Ovary (tissue), 9 donors: ENCODE results near the gene MATN4. TPM values are rescaled to one million over a fixed set of nuclear protein-coding genes. Genes with fewer than 3 reads are reported as not detected.

Experiments
- DNase-seq, 5 donors: peaks; one replicate each; pipeline ENCODE4 v3.0.0-alpha.2; 2019 to 2020
- H3K27ac ChIP-seq, 2 donors: fragments of 200-600 bp; one replicate each; pipeline versions ENCODE4 v1.5.1 to v1.8.0; 2019 to 2022
- H3K27me3 ChIP-seq: fragments of 200-600 bp; one replicate; pipeline ENCODE4 v1.8.0; 2022
- H3K36me3 ChIP-seq: fragments of 200-600 bp; sonication (generic); one replicate; pipeline ENCODE4 v1.5.1; 2019
- H3K4me1 ChIP-seq: one replicate; pipeline ENCODE4 v1.8.1; 2013; ENCODE audit warnings: mild to moderate bottlenecking, moderate library complexity; ENCODE audit not compliant: insufficient read depth
- H3K4me3 ChIP-seq: fragments of 200-600 bp; sonication (generic); one replicate; pipeline ENCODE4 v1.5.1; 2017
- H3K9me3 ChIP-seq, 2 donors: fragments of 200-600 bp in 1 of 2; sonication (generic) in 1 of 2; one replicate each; pipeline versions ENCODE4 v1.5.1 to v1.8.1; 2013 to 2019; ENCODE audit warnings: mild to moderate bottlenecking in 1 of 2, moderate library complexity in 1 of 2
- EP300 ChIP-seq: sonication (generic); formaldehyde crosslinking; IDR thresholded peaks from one replicate; pipeline ENCODE4 v1.6.1; 2017; ENCODE audit warnings: antibody characterized with exemption
- POLR2A ChIP-seq: fragments of 450-650 bp; IDR thresholded peaks from one replicate; pipeline ENCODE4 v1.6.1; 2017; ENCODE audit warnings: antibody characterized with exemption, mild to moderate bottlenecking, moderate library complexity
- WGBS, 3 donors: extraction: QIAGEN DNeasy Blood & Tissue Kit in 1 of 3; methylation state at CpG; one replicate each; pipeline versions ENCODE4 v1.1.5 to v1.1.7; 2013 to 2017; 5-methylcytosine and 5-hydroxymethylcytosine counted together
- intact Hi-C, 4 donors: fragments of 100-400 bp; cut with DNase I; formaldehyde crosslinking; loops; one replicate each; pipeline versions ENCODE4 v1.11.0 to v1.15.1; 2022 to 2023
- polyA plus RNA-seq, 2 donors: library from polyadenylated mRNA; stranded (reverse); fragments of 200-250 nt in 1 of 2; fragments of 350-450 nt in 1 of 2; fragmentation: Illumina TruSeq in 1 of 2; extraction: RNeasy Lipid Tissue Mini Kit (QIAGEN cat#74804) in 1 of 2; gene quantifications; one replicate each; pipeline ENCODE4 v1.2.3, GENCODE V29; 2013 to 2014
- total RNA-seq, 7 donors: library from RNA; depleted of rRNA in 2 of 7; stranded (reverse); fragments of >200 nt in 2 of 7; fragmentation: NEBNext Ultra II Directional in 3 of 7; extraction: Animal tissue kit (Norgen Biotek cat#: 25700) in 3 of 7; gene quantifications; one replicate each; pipeline versions ENCODE4 v1.1.0 to v1.2.4, GENCODE V29; 2016 to 2023
- TF ChIP-seq, protein P1 (sequence below), 3 donors: fragments of 450-650 bp in 2 of 3; fragments of 200-600 bp in 1 of 3; IDR thresholded peaks; one replicate each; pipeline versions ENCODE4 v1.5.1 to v1.8.0; 2016 to 2022; ENCODE audit warnings: antibody characterized with exemption in 3 of 3, mild to moderate bottlenecking in 1 of 3
- donor health status: DM: no; HTN: no; CAD: no; lungs with moderate emphysema.
- donor health status: DM: no; HTN: no; CAD: no.
- donor health status: Bipolar disorder and iron deficiency.
- donor health status: DM: yes; HTN: yes; CAD: no.
- donor health status: DM: no; HTN: no; CAD: no.
- donor health status: DM: yes; HTN: yes; CAD: no.

The MATN4 gene
- total and polyA plus RNA-seq, 9 donors, result 0.10 TPM; not detected in 8

DNA sequence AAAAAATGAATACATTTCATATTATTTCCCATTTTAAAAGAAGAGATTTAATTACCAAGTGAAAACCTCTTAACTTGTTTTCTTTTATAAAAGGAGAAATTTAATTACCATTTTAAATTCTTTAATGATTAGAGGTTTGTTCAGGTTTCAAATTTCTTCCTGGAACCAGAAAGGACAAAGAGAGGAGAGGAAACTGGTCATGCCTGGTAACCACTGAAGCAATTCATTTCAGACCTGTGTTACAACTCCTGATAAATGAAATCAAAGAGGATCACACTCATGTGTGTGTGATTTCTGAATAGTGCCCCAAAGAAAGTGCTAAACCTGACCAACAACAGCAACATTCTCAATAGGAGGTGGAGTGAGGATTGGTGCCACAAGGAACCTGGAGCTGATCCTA lies 41.1 kb downstream of the MATN4 start:
- Histone ChIP-seq H3K4me3 (no peak overlapping the region), H3K4me1 (no peaks in the 10 kb centered on the region), H3K36me3 (no peaks in the 10 kb centered on the region), H3K27ac (no peak overlapping the region), H3K27me3 (no peaks in the 10 kb centered on the region), H3K9me3 (no peaks in the 10 kb centered on the region)
- intact Hi-C loops, result no loop called here
- TF ChIP-seq EP300 (no peak), POLR2A (no peak)
- TF ChIP-seq, protein P1, sequence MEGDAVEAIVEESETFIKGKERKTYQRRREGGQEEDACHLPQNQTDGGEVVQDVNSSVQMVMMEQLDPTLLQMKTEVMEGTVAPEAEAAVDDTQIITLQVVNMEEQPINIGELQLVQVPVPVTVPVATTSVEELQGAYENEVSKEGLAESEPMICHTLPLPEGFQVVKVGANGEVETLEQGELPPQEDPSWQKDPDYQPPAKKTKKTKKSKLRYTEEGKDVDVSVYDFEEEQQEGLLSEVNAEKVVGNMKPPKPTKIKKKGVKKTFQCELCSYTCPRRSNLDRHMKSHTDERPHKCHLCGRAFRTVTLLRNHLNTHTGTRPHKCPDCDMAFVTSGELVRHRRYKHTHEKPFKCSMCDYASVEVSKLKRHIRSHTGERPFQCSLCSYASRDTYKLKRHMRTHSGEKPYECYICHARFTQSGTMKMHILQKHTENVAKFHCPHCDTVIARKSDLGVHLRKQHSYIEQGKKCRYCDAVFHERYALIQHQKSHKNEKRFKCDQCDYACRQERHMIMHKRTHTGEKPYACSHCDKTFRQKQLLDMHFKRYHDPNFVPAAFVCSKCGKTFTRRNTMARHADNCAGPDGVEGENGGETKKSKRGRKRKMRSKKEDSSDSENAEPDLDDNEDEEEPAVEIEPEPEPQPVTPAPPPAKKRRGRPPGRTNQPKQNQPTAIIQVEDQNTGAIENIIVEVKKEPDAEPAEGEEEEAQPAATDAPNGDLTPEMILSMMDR (IDR thresholded peaks at IDR 0.05), result no peak
- DNase-seq, result no peak

DNA sequence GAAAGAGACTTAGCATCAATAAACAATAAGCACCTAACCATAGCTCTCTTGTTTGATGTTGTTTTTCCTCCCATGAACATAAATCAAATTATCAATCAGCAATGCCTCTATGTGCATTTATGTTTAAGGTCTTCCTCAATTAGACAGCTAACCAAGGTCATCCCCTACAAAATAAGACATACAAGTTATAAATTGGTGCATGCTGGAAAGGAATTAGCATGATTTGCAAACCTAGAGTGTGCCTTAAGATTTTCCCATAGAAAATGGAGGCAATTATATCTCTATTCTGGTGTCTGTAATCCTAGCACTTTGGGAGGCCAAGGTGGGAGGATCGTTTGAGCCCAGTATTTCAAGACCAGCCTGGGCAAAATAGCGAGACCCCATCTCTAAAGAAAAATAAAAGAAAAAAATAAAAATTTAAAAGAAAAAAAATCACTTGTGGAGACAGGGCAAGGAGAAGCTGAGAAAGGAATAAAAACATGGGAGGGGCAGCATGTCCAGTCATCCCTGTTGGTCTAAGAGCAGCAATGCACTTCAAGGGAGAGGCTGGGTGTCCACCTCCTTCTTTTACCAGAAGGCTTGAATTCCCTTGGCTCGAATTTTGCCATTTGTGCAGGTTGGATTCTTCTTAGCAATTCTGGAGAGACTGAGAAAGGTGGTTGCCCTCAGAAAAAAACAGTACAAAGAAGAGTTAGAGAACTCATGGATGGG lies 44.4 kb downstream of the MATN4 start:
- Histone ChIP-seq H3K4me3 (no peak overlapping the region), H3K27ac (no peak overlapping the region), H3K9me3 (no peaks in the 10 kb centered on the region), H3K27me3 (no peaks in the 10 kb centered on the region), H3K36me3 (no peaks in the 10 kb centered on the region), H3K4me1 (no peaks in the 10 kb centered on the region)
- WGBS, 3 donors, result 61 to 80% (median 65%) methylated on average over 3 of the region's 3 CpGs
- intact Hi-C loops, result no loop called here
- no peak for DNase-seq
- TF ChIP-seq POLR2A (no peak), EP300 (no peak)
- TF ChIP-seq, protein P1 (IDR thresholded peaks at IDR 0.05), result no peak

DNA sequence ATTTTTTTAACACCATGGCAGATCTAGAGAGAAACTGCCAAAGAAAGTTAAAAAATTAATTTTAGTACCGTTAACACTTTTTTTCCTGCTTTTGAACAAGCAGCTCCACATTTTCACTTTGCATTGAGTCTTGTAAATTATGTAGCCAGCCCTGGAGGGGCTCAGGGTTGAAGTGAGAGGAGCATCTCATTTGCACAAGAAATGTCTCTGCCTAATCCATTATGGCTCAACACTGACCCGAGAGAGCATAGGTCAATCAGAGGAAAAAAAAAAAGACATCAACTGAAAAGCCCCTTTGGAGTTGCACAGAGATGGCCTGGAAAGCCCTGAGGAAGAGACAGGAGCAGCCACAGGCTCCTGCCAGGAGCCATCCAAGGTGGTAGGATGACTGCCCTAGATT lies 49.4 kb downstream of the MATN4 start:
- no peak for TF ChIP-seq POLR2A
- no peak for TF ChIP-seq EP300
- Histone ChIP-seq H3K27me3 (no peaks in the 10 kb centered on the region), H3K4me1 (no peaks in the 10 kb centered on the region), H3K9me3 (no peaks in the 10 kb centered on the region), H3K4me3 (no peak overlapping the region), H3K36me3 (no peaks in the 10 kb centered on the region), H3K27ac (no peak overlapping the region)
- no peak for DNase-seq
- intact Hi-C loops, result no loop called here
- 26 to 34% (median 26%) methylated on average over 2 of the region's 2 CpGs for WGBS, 3 donors

DNA sequence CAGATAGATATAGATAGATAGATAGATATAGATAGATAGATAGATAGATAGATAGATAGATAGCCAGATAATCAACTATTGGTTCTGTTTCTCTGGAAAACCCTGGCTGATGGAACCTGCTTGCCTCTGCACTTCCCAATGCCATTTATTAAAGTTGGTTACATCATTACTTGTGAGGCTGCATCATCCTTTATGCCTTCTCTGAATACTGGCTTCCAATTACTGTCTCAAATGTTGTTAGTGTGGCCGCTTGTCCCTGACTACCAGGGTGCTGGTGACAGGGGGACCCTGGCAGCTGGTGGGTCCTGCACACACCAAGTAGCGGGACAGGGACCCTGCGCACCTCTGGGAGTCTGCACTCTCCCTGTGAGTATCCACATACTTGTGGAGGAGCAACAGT lies 49.8 kb downstream of the MATN4 start:
- TF ChIP-seq, protein P1 (IDR thresholded peaks at IDR 0.05), result no peak
- TF ChIP-seq POLR2A (no peak), EP300 (no peak)
- H3K4me3 ChIP-seq, result no peak overlapping the region
- no peaks in the 10 kb centered on the region for H3K4me1 ChIP-seq
- WGBS, 3 donors, result 86 to 89% (median 87%) methylated on average over 3 of the region's 3 CpGs
- no peaks in the 10 kb centered on the region for H3K27me3 ChIP-seq
- H3K27ac ChIP-seq, result no peak overlapping the region
- H3K36me3 ChIP-seq, result no peaks in the 10 kb centered on the region
- no peak for DNase-seq
- no peaks in the 10 kb centered on the region for H3K9me3 ChIP-seq
- intact Hi-C loops, result no loop called here

DNA sequence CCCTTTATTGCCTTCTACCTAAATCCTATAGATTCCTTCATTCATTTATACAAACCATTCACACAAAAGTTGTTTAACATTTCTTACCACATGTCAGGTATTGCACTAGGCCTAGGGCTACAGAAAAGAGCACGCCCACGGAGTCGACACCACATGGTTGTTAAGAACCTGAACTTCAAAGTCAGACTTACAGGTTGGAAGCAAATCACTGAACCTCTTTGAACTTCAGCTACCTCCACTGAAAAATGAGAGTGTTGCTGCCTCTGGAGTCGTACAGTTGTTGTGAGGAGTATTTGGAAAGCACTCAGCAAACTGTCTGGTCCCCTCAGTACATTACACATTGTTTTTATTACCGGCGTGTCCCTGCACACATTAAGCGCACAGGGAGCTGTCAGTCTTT lies 50.4 kb downstream of the MATN4 start:
- TF ChIP-seq POLR2A (no peak), EP300 (no peak)
- DNase-seq, result no peak
- H3K4me1 ChIP-seq, result no peaks in the 10 kb centered on the region
- no peak overlapping the region for H3K27ac ChIP-seq
- H3K27me3 ChIP-seq, result no peaks in the 10 kb centered on the region
- WGBS, 3 donors, result 75 to 80% (median 77%) methylated on average over 7 of the region's 7 CpGs
- no peaks in the 10 kb centered on the region for H3K36me3 ChIP-seq
- H3K4me3 ChIP-seq, result no peak overlapping the region
- H3K9me3 ChIP-seq, result no peaks in the 10 kb centered on the region
- intact Hi-C loops, result no loop called here
